ENCODE data around the gene SCIN.

Gene SCIN

GRCh38 chr7:12674053-12674452, 103.5 kb downstream of the SCIN start:
- no peak for TF ChIP-seq REST (IDR thresholded peaks at IDR 0.05; ENCODE audit: insufficient read depth in 1 of 2, low read depth in 2 of 2, low read length in 2 of 2)
- no peak for TF ChIP-seq TAF1 (IDR thresholded peaks at IDR 0.05; ENCODE audit: borderline replicate concordance, insufficient read depth, low read length)
- no peak for TF ChIP-seq FOXP2 (optimal IDR thresholded peaks at IDR 0.05; ENCODE audit: borderline replicate concordance, extremely low read depth, extremely low read length, insufficient read depth)
- TF ChIP-seq POLR2AphosphoS5 (IDR thresholded peaks at IDR 0.05; ENCODE audit: low read depth, low read length) = no peak
- TF ChIP-seq SIN3A (IDR thresholded peaks at IDR 0.05; ENCODE audit: borderline replicate concordance, insufficient read depth, low read length) = no peak

GRCh38 chr7:12674861-12675260, 104.3 kb downstream of the SCIN start:
- no peak for TF ChIP-seq REST (IDR thresholded peaks at IDR 0.05; ENCODE audit: insufficient read depth in 1 of 2, low read depth in 2 of 2, low read length in 2 of 2)
- TF ChIP-seq SIN3A (IDR thresholded peaks at IDR 0.05; ENCODE audit: borderline replicate concordance, insufficient read depth, low read length) = no peak

- TF ChIP-seq SIN3A (IDR thresholded peaks at IDR 0.05; ENCODE audit: borderline replicate concordance, insufficient read depth, low read length) (no peak), REST (IDR thresholded peaks at IDR 0.05; ENCODE audit: insufficient read depth in 1 of 2, low read depth in 2 of 2, low read length in 2 of 2) (no peak), FOXP2 (optimal IDR thresholded peaks at IDR 0.05; ENCODE audit: borderline replicate concordance, extremely low read depth, extremely low read length, insufficient read depth) (no peak), TAF1 (IDR thresholded peaks at IDR 0.05; ENCODE audit: borderline replicate concordance, insufficient read depth, low read length) (no peak), POLR2AphosphoS5 (IDR thresholded peaks at IDR 0.05; ENCODE audit: low read depth, low read length) (no peak)
These were observed 113.4 kb downstream of the SCIN start for GRCh38 chr7:12683678-12684585.

GRCh38 chr7:12684733-12685132, 114.2 kb downstream of the SCIN start:
- no peak for TF ChIP-seq TAF1 (IDR thresholded peaks at IDR 0.05; ENCODE audit: borderline replicate concordance, insufficient read depth, low read length)
- no peak for TF ChIP-seq POLR2AphosphoS5 (IDR thresholded peaks at IDR 0.05; ENCODE audit: low read depth, low read length)
- no peak for TF ChIP-seq FOXP2 (optimal IDR thresholded peaks at IDR 0.05; ENCODE audit: borderline replicate concordance, extremely low read depth, extremely low read length, insufficient read depth)
- no peak for TF ChIP-seq REST (IDR thresholded peaks at IDR 0.05; ENCODE audit: insufficient read depth in 1 of 2, low read depth in 2 of 2, low read length in 2 of 2)
- no peak for TF ChIP-seq SIN3A (IDR thresholded peaks at IDR 0.05; ENCODE audit: borderline replicate concordance, insufficient read depth, low read length)
